Measurements from ENCODE around the gene CDCA7. TPM values are rescaled to one million over a fixed set of nuclear protein-coding genes. Genes with fewer than 3 reads are reported as not detected.
"Not testable (repeated sequence)": the region's sequence is repeated elsewhere in the genome, so short reads cannot be mapped to it uniquely, and the experiment has no call there.

The CDCA7 gene
- total RNA-seq, 1 donor, result 1.1 TPM

DNA sequence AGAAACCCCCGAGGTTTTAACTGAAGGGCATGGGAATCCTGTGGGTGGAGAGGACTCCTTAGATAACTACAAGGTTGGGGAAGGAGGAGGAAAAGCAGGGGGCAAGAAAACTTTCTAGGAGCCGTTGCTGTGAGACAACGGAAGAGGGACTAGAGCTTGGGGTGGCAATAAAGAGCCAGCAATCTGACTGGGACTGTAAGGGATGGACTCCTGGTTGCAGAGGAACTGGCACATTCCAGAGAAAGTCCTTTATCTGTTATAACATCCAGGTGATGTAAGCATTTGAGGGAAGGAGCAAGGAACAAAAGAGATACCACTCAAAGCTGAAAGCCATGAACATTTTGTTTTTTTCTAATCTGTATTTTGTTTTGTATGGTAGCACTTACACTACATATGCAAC, 16.4 kb downstream of the CDCA7 start:
- no peak overlapping the region for H3K27ac ChIP-seq (ENCODE audit: low read depth, low read length)
- H4K20me1 ChIP-seq (ENCODE audit: insufficient read depth, low read length), result no peaks in the 10 kb centered on the region
- H2AFZ ChIP-seq (ENCODE audit: low read length), result peak overlapping the region; percentile 82
- H3K4me1 ChIP-seq (ENCODE audit: insufficient read depth, low read length), result no peaks in the 10 kb centered on the region
- peaks cover 2% of the 10 kb centered on the region for H3K36me3 ChIP-seq (ENCODE audit: insufficient read depth, low read length)
- no peak overlapping the region for H3K4me2 ChIP-seq (ENCODE audit: insufficient read depth, low read length)
- no peaks in the 10 kb centered on the region for H3K9me3 ChIP-seq (ENCODE audit: low read depth, low read length)
- H3K4me3 ChIP-seq (ENCODE audit: insufficient read depth, low read length), result no peak overlapping the region
- no peak for DNase-seq (ENCODE audit: insufficient read length, low spot score, missing footprints)
- no peaks in the 10 kb centered on the region for H3K27me3 ChIP-seq (ENCODE audit: insufficient read depth, low read length)
- H3K79me2 ChIP-seq (ENCODE audit: insufficient read depth, low read length), result no peaks in the 10 kb centered on the region
- TF ChIP-seq, protein P1, sequence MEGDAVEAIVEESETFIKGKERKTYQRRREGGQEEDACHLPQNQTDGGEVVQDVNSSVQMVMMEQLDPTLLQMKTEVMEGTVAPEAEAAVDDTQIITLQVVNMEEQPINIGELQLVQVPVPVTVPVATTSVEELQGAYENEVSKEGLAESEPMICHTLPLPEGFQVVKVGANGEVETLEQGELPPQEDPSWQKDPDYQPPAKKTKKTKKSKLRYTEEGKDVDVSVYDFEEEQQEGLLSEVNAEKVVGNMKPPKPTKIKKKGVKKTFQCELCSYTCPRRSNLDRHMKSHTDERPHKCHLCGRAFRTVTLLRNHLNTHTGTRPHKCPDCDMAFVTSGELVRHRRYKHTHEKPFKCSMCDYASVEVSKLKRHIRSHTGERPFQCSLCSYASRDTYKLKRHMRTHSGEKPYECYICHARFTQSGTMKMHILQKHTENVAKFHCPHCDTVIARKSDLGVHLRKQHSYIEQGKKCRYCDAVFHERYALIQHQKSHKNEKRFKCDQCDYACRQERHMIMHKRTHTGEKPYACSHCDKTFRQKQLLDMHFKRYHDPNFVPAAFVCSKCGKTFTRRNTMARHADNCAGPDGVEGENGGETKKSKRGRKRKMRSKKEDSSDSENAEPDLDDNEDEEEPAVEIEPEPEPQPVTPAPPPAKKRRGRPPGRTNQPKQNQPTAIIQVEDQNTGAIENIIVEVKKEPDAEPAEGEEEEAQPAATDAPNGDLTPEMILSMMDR (IDR thresholded peaks at IDR 0.05; ENCODE audit: extremely low read depth, low read depth, low read length), result no peak

DNA sequence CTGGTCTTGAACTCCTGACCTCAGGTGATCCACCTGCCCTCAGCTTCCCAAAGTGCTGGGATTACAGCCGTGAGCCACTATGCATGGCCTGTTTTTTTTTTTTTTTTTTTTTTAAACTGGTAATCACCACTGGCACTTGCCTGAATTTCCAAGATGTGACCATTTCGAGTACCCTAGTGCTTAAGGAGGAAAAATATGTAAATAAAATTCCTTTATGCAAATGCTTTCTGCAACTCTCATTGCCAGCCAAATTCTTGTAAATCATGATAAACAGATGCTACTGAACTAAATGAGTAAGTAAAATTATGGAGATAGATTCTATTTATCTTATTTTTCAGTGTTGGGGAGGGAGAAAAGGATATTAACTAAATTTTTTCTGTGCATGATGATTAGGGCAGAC, 18.6 kb downstream of the CDCA7 start:
- TF ChIP-seq, protein P1 (IDR thresholded peaks at IDR 0.05; ENCODE audit: extremely low read depth, low read depth, low read length), result no peak
- Histone ChIP-seq H3K79me2 (ENCODE audit: insufficient read depth, low read length) (no peaks in the 10 kb centered on the region), H4K20me1 (ENCODE audit: insufficient read depth, low read length) (no peaks in the 10 kb centered on the region), H3K36me3 (ENCODE audit: insufficient read depth, low read length) (no peaks in the 10 kb centered on the region), H3K9me3 (ENCODE audit: low read depth, low read length) (no peaks in the 10 kb centered on the region), H3K4me3 (ENCODE audit: insufficient read depth, low read length) (no peak overlapping the region), H3K4me1 (ENCODE audit: insufficient read depth, low read length) (no peaks in the 10 kb centered on the region), H3K27ac (ENCODE audit: low read depth, low read length) (no peak overlapping the region), H3K4me2 (ENCODE audit: insufficient read depth, low read length) (no peak overlapping the region), H2AFZ (ENCODE audit: low read length) (no peak overlapping the region), H3K27me3 (ENCODE audit: insufficient read depth, low read length) (no peaks in the 10 kb centered on the region)
- no peak for DNase-seq (ENCODE audit: insufficient read length, low spot score, missing footprints)

DNA sequence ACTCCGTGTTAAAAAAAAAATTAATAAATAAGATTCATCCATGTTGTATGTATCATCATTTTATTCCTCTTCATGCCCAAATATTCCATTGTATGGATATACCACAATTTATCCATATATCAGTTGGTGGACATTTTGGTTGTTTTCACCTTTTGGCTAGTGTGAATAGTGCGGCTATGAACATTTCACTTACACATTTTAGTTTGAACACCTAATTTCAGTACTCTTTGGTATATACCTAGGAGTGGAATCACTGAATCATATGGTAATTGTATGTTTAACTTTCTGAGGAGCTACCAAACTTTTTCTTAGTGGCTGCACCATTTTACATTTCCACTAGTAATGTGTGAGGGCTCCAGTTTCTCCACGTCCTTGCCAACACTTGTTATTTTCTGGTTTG, 20.0 kb downstream of the CDCA7 start:
- no peaks in the 10 kb centered on the region for H4K20me1 ChIP-seq (ENCODE audit: insufficient read depth, low read length)
- H3K4me2 ChIP-seq (ENCODE audit: insufficient read depth, low read length), result no peak overlapping the region
- H3K4me1 ChIP-seq (ENCODE audit: insufficient read depth, low read length), result no peaks in the 10 kb centered on the region
- TF ChIP-seq, protein P1 (IDR thresholded peaks at IDR 0.05; ENCODE audit: extremely low read depth, low read depth, low read length), result no peak
- no peaks in the 10 kb centered on the region for H3K79me2 ChIP-seq (ENCODE audit: insufficient read depth, low read length)
- H3K9me3 ChIP-seq (ENCODE audit: low read depth, low read length), result no peaks in the 10 kb centered on the region
- no peak overlapping the region for H3K27ac ChIP-seq (ENCODE audit: low read depth, low read length)
- H3K27me3 ChIP-seq (ENCODE audit: insufficient read depth, low read length), result no peaks in the 10 kb centered on the region
- H3K4me3 ChIP-seq (ENCODE audit: insufficient read depth, low read length), result no peak overlapping the region
- DNase-seq (ENCODE audit: insufficient read length, low spot score, missing footprints), result no peak
- no peak overlapping the region for H2AFZ ChIP-seq (ENCODE audit: low read length)
- no peaks in the 10 kb centered on the region for H3K36me3 ChIP-seq (ENCODE audit: insufficient read depth, low read length)

DNA sequence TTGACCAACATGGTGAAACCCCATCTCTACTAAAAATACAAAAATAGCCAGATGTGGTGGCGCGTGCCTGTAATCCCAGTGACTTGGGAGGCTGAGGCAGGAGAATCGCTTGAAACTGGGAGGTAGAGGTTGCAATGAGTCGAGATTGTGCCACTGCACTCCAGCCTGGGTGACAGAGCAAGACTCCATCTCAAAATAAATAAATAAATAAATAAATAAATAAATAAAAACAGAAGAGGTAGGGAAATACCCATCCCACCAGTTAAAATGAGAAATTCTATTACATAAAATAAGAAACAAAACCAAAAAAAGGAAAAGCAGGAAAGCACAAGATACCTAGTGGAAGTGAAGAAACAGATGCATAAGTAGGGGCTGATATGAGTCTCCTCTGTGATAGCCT, 30.9 kb downstream of the CDCA7 start:
- not testable (repeated sequence) for H3K27me3 ChIP-seq (ENCODE audit: insufficient read depth, low read length); H3K4me1 ChIP-seq (ENCODE audit: insufficient read depth, low read length); DNase-seq (ENCODE audit: insufficient read length, low spot score, missing footprints); H4K20me1 ChIP-seq (ENCODE audit: insufficient read depth, low read length); H3K4me2 ChIP-seq (ENCODE audit: insufficient read depth, low read length); H3K9me3 ChIP-seq (ENCODE audit: low read depth, low read length); H3K79me2 ChIP-seq (ENCODE audit: insufficient read depth, low read length); H3K36me3 ChIP-seq (ENCODE audit: insufficient read depth, low read length); H3K27ac ChIP-seq (ENCODE audit: low read depth, low read length); H2AFZ ChIP-seq (ENCODE audit: low read length); H3K4me3 ChIP-seq (ENCODE audit: insufficient read depth, low read length)

Data from osteoblast (primary cell).